Cardiac muscle cell (in vitro differentiated cells and primary cell): ENCODE data around the gene THUMPD3. TPM values are rescaled to one million over a fixed set of nuclear protein-coding genes. Genes with fewer than 3 reads are reported as not detected.

Experiments
- DNase-seq, 2 donors: peaks; one replicate each; pipeline versions ENCODE4 v3.0.0 to v3.0.0-alpha.2; 2010 to 2017; ENCODE audit warnings: low read depth in 1 of 2, low spot score in 1 of 2
- H3K27ac ChIP-seq: fragments of 200-600 bp; sonication (generic); 2 replicates; pipeline ENCODE4 v1.5.1; 2016
- H3K27me3 ChIP-seq: fragments of 200-600 bp; sonication (generic); 2 replicates; pipeline ENCODE4 v1.6.0; 2016; ENCODE audit warnings: control low read depth
- H3K36me3 ChIP-seq: fragments of 200-600 bp; sonication (generic); 2 replicates; pipeline ENCODE4 v1.5.1; 2016; ENCODE audit warnings: control low read depth
- H3K4me1 ChIP-seq: fragments of 200-600 bp; sonication (generic); 2 replicates; pipeline ENCODE4 v1.8.1; 2017; ENCODE audit warnings: low read depth, mild to moderate bottlenecking, mixed run types
- H3K4me3 ChIP-seq: fragments of 200-600 bp; sonication (generic); 2 replicates; pipeline ENCODE4 v1.5.1; 2016; ENCODE audit warnings: mild to moderate bottlenecking
- H3K9me3 ChIP-seq: fragments of 200-600 bp; sonication (generic); 2 replicates; pipeline ENCODE4 v1.5.1; 2017; ENCODE audit warnings: low read depth, mild to moderate bottlenecking, control low read depth
- CTCF ChIP-seq: IDR thresholded peaks from 2 replicates; pipeline ENCODE4 v1.5.1; 2012; ENCODE audit warnings: low read depth, mild to moderate bottlenecking, low read length
- polyA plus RNA-seq: library from polyadenylated mRNA; unstranded; fragments of >200 nt; fragmentation: Nextera tagmentation; extraction: Ambion mirVana; gene quantifications from 2 replicates; pipeline ENCODE4 v1.2.1, GENCODE V29; 2016
- total RNA-seq: library from RNA; depleted of rRNA; stranded (reverse); fragments of >200 nt; gene quantifications from 2 replicates; pipeline ENCODE4 v1.2.3, GENCODE V29; 2016

THUMPD3 gene
- total and polyA plus RNA-seq, 2 experiments from 2014 or later = 24.5 to 33.6 TPM

GRCh38 chr3:9430733-9431132, 67.9 kb downstream of the THUMPD3 start:
- Histone ChIP-seq H3K27me3 (no peaks in the 10 kb centered on the region), H3K27ac (no peak overlapping the region), H3K4me1 (no peaks in the 10 kb centered on the region), H3K36me3 (peaks cover 90% of the 10 kb centered on the region), H3K4me3 (no peak overlapping the region), H3K9me3 (no peaks in the 10 kb centered on the region)
- no peak for TF ChIP-seq CTCF
- no peak for DNase-seq

- no peak overlapping the region for H3K27ac ChIP-seq
- no peak overlapping the region for H3K4me3 ChIP-seq
- no peak for DNase-seq
- H3K27me3 ChIP-seq = no peaks in the 10 kb centered on the region
- H3K4me1 ChIP-seq = no peaks in the 10 kb centered on the region
- TF ChIP-seq CTCF = no peak
- no peaks in the 10 kb centered on the region for H3K9me3 ChIP-seq
- H3K36me3 ChIP-seq = peaks cover 91% of the 10 kb centered on the region
Observed at GRCh38 chr3:9433627-9434521, 71.0 kb downstream of the THUMPD3 start.

- H3K36me3 ChIP-seq = peaks cover 88% of the 10 kb centered on the region
- DNase-seq = no peak
- no peaks in the 10 kb centered on the region for H3K9me3 ChIP-seq
Observed at GRCh38 chr3:9435316-9435715, 72.5 kb downstream of the THUMPD3 start.

More at GRCh38 chr3:9435316-9435715, 72.5 kb downstream of the THUMPD3 start:
- H3K27ac ChIP-seq = peak overlapping the region; percentile 42
- TF ChIP-seq CTCF = no peak
- H3K4me1 ChIP-seq = no peaks in the 10 kb centered on the region
- no peaks in the 10 kb centered on the region for H3K27me3 ChIP-seq
- no peak overlapping the region for H3K4me3 ChIP-seq

Other genes with a start within 250 kb of the THUMPD3 start
- 4.9 and 15.7 TPM in 2 replicates for gene SRGAP3, start 113.4 kb upstream of the THUMPD3 start, total RNA-seq
- gene SRGAP3, start 113.4 kb upstream of the THUMPD3 start, polyA plus RNA-seq = 6.0 and 10.8 TPM in 2 replicates
- gene SETD5, start 34.6 kb downstream of the THUMPD3 start, total RNA-seq = 107 and 275 TPM in 2 replicates
- 176 and 306 TPM in 2 replicates for gene SETD5, start 34.6 kb downstream of the THUMPD3 start, polyA plus RNA-seq
- gene LHFPL4, start 190.8 kb downstream of the THUMPD3 start, total RNA-seq = not detected in 2 replicates
- 0.14 and 0.24 TPM in 2 replicates for gene LHFPL4, start 190.8 kb downstream of the THUMPD3 start, polyA plus RNA-seq